IMR-90 (cell line): Measurements from ENCODE around the gene DRC7. TPM values are rescaled to one million over a fixed set of nuclear protein-coding genes. Genes with fewer than 3 reads are reported as not detected.

ENCODE experiments used
- ATAC-seq: fragments of 200-7000 bp; cut with Tn5 transposase; 2 replicates; pipeline ENCODE4 v1.9.1; 2020; ENCODE audit warnings: low read depth, mild to moderate bottlenecking, moderate library complexity
- BruUV-seq: library from RNA; stranded (reverse); fragments of 400-500 nt; replicated peaks from 2 replicates; lab custom pipeline; 2021; lab: Mats Ljungman, UMichigan
- CTCF ChIA-PET: fragments of 300-600 bp; formaldehyde crosslinking; extraction: SDS; loops from one replicate; lab custom pipeline; 2021; ENCODE audit warnings: antibody characterized with exemption; lab: Yijun Ruan, JAX
- POLR2A ChIA-PET: fragments of 300-600 bp; sonication (Branson Sonifier 250); formaldehyde crosslinking; loops from one replicate; lab custom pipeline; 2022; ENCODE audit warnings: antibody characterized with exemption; ENCODE audit not compliant: unreplicated experiment; lab: Charles Lee
- DNase-seq: peaks from one replicate; pipeline ENCODE4 v3.0.0; 2013
- H2AFZ ChIP-seq: replicated peaks from 2 replicates; pipeline ENCODE3; 2013; ENCODE audit warnings: low read length, mild to moderate bottlenecking; ENCODE audit not compliant: poor library complexity
- H2AK5ac ChIP-seq: 2 replicates; pipeline ENCODE4 v1.6.1; 2013; ENCODE audit warnings: low read depth, low read length, inconsistent platforms
- H2AK9ac ChIP-seq: replicated peaks from 2 replicates; pipeline ENCODE3; 2013; ENCODE audit warnings: mild to moderate bottlenecking, low read depth, low read length, moderate library complexity; ENCODE audit not compliant: poor library complexity
- H2BK120ac ChIP-seq: 2 replicates; pipeline ENCODE4 v1.6.1; 2013; ENCODE audit warnings: low read depth, low read length, inconsistent platforms
- H2BK15ac ChIP-seq: 3 replicates; pipeline ENCODE4 v1.6.1; 2013; ENCODE audit warnings: low read depth, low read length, inconsistent platforms
- H2BK20ac ChIP-seq: 2 replicates; pipeline ENCODE4 v1.6.1; 2013; ENCODE audit warnings: low read depth, mild to moderate bottlenecking, inconsistent platforms, low read length, moderate library complexity
- H2BK5ac ChIP-seq: 2 replicates; pipeline ENCODE4 v1.6.1; 2013; ENCODE audit warnings: mild to moderate bottlenecking, low read depth, low read length, inconsistent platforms; ENCODE audit not compliant: poor library complexity, severe bottlenecking
- H3K14ac ChIP-seq: replicated peaks from 2 replicates; pipeline ENCODE4 v1.6.1; 2013; ENCODE audit warnings: low read depth, low read length, inconsistent platforms
- H3K18ac ChIP-seq: 2 replicates; pipeline ENCODE4 v1.6.1; 2013; ENCODE audit warnings: low read depth, low read length, control low read depth
- H3K23ac ChIP-seq: 2 replicates; pipeline ENCODE4 v1.6.1; 2013; ENCODE audit warnings: low read depth, low read length, inconsistent platforms
- H3K27ac ChIP-seq: 2 replicates; pipeline ENCODE4 v1.5.1; 2013; ENCODE audit warnings: mild to moderate bottlenecking, control low read depth, low read length; ENCODE audit not compliant: insufficient read depth
- H3K27me3 ChIP-seq: 2 replicates; pipeline ENCODE4 v1.6.1; 2013; ENCODE audit warnings: low read length; ENCODE audit not compliant: control insufficient read depth, insufficient read depth
- H3K36me3 ChIP-seq: 2 replicates; pipeline ENCODE4 v1.6.1; 2013; ENCODE audit warnings: low read length, mixed read lengths; ENCODE audit not compliant: control insufficient read depth, insufficient read depth
- H3K4ac ChIP-seq: 2 replicates; pipeline ENCODE4 v1.6.1; 2013; ENCODE audit warnings: low read depth, low read length, inconsistent platforms
- H3K4me1 ChIP-seq: 2 replicates; pipeline ENCODE4 v1.6.1; 2013; ENCODE audit warnings: low read length, mixed read lengths; ENCODE audit not compliant: control insufficient read depth, insufficient read depth
- H3K4me2 ChIP-seq: 2 replicates; pipeline ENCODE4 v1.6.1; 2013; ENCODE audit warnings: low read depth, mild to moderate bottlenecking, control low read depth, low read length, moderate library complexity
- H3K4me3 ChIP-seq: 2 replicates; pipeline ENCODE4 v1.5.1; 2013; ENCODE audit warnings: low read depth, mild to moderate bottlenecking, control low read depth, low read length, moderate library complexity; ENCODE audit not compliant: insufficient read depth
- H3K56ac ChIP-seq: 2 replicates; pipeline ENCODE4 v1.6.1; 2013; ENCODE audit warnings: low read length, inconsistent platforms; ENCODE audit not compliant: insufficient read depth; ENCODE audit errors: extremely low read depth
- H3K79me1 ChIP-seq, 2 experiments: 2 replicates each; pipeline ENCODE4 v1.6.1; 2013; ENCODE audit warnings: low read length in 2 of 2, inconsistent platforms in 1 of 2, low read depth in 1 of 2
- H3K9ac ChIP-seq: 2 replicates; pipeline ENCODE4 v1.6.1; 2013; ENCODE audit warnings: low read depth, low read length, control low read depth
- H3K9me1 ChIP-seq: 2 replicates; pipeline ENCODE4 v1.6.1; 2013; ENCODE audit warnings: low read length, inconsistent platforms; ENCODE audit not compliant: insufficient read depth
- H3K9me3 ChIP-seq: 2 replicates; pipeline ENCODE4 v1.6.1; 2013; ENCODE audit warnings: low read length; ENCODE audit not compliant: control insufficient read depth, insufficient read depth
- H4K20me1 ChIP-seq: 2 replicates; pipeline ENCODE4 v1.6.1; 2013; ENCODE audit warnings: low read length, inconsistent platforms; ENCODE audit not compliant: insufficient read depth
- H4K5ac ChIP-seq: 2 replicates; pipeline ENCODE4 v1.6.1; 2013; ENCODE audit warnings: mild to moderate bottlenecking, low read depth, low read length, control low read depth
- H4K8ac ChIP-seq, 2 experiments: 2 replicates each; pipeline ENCODE4 v1.6.1; 2013; ENCODE audit warnings: low read depth in 2 of 2, low read length in 2 of 2, control low read depth in 1 of 2, inconsistent platforms in 1 of 2
- H4K91ac ChIP-seq: 2 replicates; pipeline ENCODE4 v1.6.1; 2013; ENCODE audit warnings: low read depth, low read length, inconsistent platforms; ENCODE audit not compliant: insufficient read depth
- BHLHE40 ChIP-seq: fragments of 150-350 bp; IDR thresholded peaks from 2 replicates; pipeline ENCODE4 v1.6.1; 2016; ENCODE audit warnings: mild to moderate bottlenecking, low read depth, low read length
- CHD1 ChIP-seq: IDR thresholded peaks from 2 replicates; pipeline ENCODE4 v1.6.1; 2012; ENCODE audit warnings: low read depth, low read length, improper control_type of control experiment
- CTCF ChIP-seq: conservative IDR thresholded peaks from 2 replicates; pipeline ENCODE4 v1.5.1; 2012; ENCODE audit warnings: mild to moderate bottlenecking, low read depth, low read length, improper control_type of control experiment
- ELK1 ChIP-seq: fragments of 150-350 bp; IDR thresholded peaks from 2 replicates; pipeline ENCODE4 v1.6.1; 2016; ENCODE audit warnings: low read depth, mild to moderate bottlenecking, low read length, moderate library complexity, borderline replicate concordance
- FOS ChIP-seq: fragments of 150-350 bp; IDR thresholded peaks from 2 replicates; pipeline ENCODE4 v1.6.1; 2016; ENCODE audit warnings: low read depth, low read length
- MAFK ChIP-seq: IDR thresholded peaks from 2 replicates; pipeline ENCODE4 v1.6.1; 2012; ENCODE audit warnings: low read depth, low read length, improper control_type of control experiment
- MAZ ChIP-seq: IDR thresholded peaks from 2 replicates; pipeline ENCODE4 v1.6.1; 2012; ENCODE audit warnings: low read depth, mild to moderate bottlenecking, low read length, improper control_type of control experiment, moderate library complexity, borderline replicate concordance
- MXI1 ChIP-seq: IDR thresholded peaks from 2 replicates; pipeline ENCODE4 v1.6.1; 2012; ENCODE audit warnings: low read depth, mild to moderate bottlenecking, low read length, moderate library complexity, borderline replicate concordance
- NFE2L2 ChIP-seq: fragments of 150-350 bp; IDR thresholded peaks from 2 replicates; pipeline ENCODE4 v1.6.1; 2016; ENCODE audit warnings: low read depth, mild to moderate bottlenecking, low read length
- POLR2A ChIP-seq: IDR thresholded peaks from 2 replicates; pipeline ENCODE4 v1.6.1; 2012; ENCODE audit warnings: mild to moderate bottlenecking, low read depth, low read length
- RAD21 ChIP-seq: IDR thresholded peaks from 2 replicates; pipeline ENCODE4 v1.6.1; 2012; ENCODE audit warnings: low read length, improper control_type of control experiment
- RFX5 ChIP-seq: IDR thresholded peaks from 2 replicates; pipeline ENCODE4 v1.8.0; 2012; ENCODE audit warnings: low read depth, mild to moderate bottlenecking, low read length, moderate library complexity
- SMC3 ChIP-seq: fragments of 150-350 bp; IDR thresholded peaks from 2 replicates; pipeline ENCODE4 v1.6.1; 2016; ENCODE audit warnings: low read depth, mild to moderate bottlenecking, antibody characterized with exemption, low read length, moderate library complexity
- USF2 ChIP-seq: fragments of 150-350 bp; IDR thresholded peaks from 2 replicates; pipeline ENCODE4 v1.6.1; 2017; ENCODE audit warnings: mild to moderate bottlenecking, antibody characterized with exemption, low read length, low read depth
- WGBS, 2 experiments: methylation state at CpG; one replicate each; pipeline versions ENCODE4 v1.1.5 to v1.1.7; 2013; ENCODE audit warnings: missing lambda C conversion rate in 2 of 2; ENCODE audit not compliant: insufficient read length in 1 of 2; ENCODE audit errors: extremely low coverage in 2 of 2; 5-methylcytosine and 5-hydroxymethylcytosine counted together
- dilution Hi-C: fragments of 300-500 bp; cut with HindIII; formaldehyde crosslinking; loops from one replicate; pipeline ENCODE4 v1.14.3; 2018; ENCODE audit warnings: low sequenced_read_pairs; ENCODE audit not compliant: unreplicated experiment
- in situ Hi-C: fragments of 300-500 bp; cut with MboI; formaldehyde crosslinking; loops from 3 replicates; pipeline ENCODE4 v1.14.3; 2019; ENCODE audit warnings: low sequenced_read_pairs, inconsistent platforms, mixed read lengths
- intact Hi-C: fragments of 100-400 bp; cut with micrococcal nuclease; formaldehyde crosslinking; loops from 2 replicates; pipeline ENCODE4 v1.10.0; 2022
- polyA plus RNA-seq, 3 experiments: library from polyadenylated mRNA; depleted of rRNA; stranded (reverse); fragments of >200 nt; gene quantifications; 2 replicates each; pipeline ENCODE4 v1.2.3, GENCODE V29; 2012; ENCODE audit warnings: low replicate concordance in 1 of 3
- total RNA-seq: library from RNA; depleted of rRNA; stranded (reverse); fragments of >200 nt; gene quantifications from 2 replicates; pipeline ENCODE4 v1.2.3, GENCODE V29; 2012

DRC7 gene
- total and polyA plus RNA-seq, 2 of the 4 experiments (the other 2 are of a cell fraction) = not detected

- no peak overlapping the region for H2AFZ ChIP-seq
- H3K9ac ChIP-seq = no peak overlapping the region
- H3K27me3 ChIP-seq = no peaks in the 10 kb centered on the region
- H3K9me3 ChIP-seq = no peaks in the 10 kb centered on the region
- no peak overlapping the region for H2BK20ac ChIP-seq
- no peak overlapping the region for H2BK5ac ChIP-seq
- WGBS, 2 experiments = 96% methylated on average over 5 of the region's 32 CpGs; no CpG with 5 or more reads in 1 of the 2 experiments
- H3K14ac ChIP-seq = no peak overlapping the region
- no peak overlapping the region for H3K18ac ChIP-seq
- H3K79me1 ChIP-seq = no peaks in the 10 kb centered on the region
- no TSS peak for BruUV-seq
- no peak overlapping the region for H2AK9ac ChIP-seq
- dilution Hi-C loops = no loop called here
- DNase-seq (no peak), ATAC-seq (no peak)
- no peak overlapping the region for H4K5ac ChIP-seq
- ChIA-PET CTCF (no interaction called here), POLR2A (no interaction called here)
- no peak overlapping the region for H4K91ac ChIP-seq
- H3K36me3 ChIP-seq = peaks cover 37% of the 10 kb centered on the region
- no peak overlapping the region for H2BK15ac ChIP-seq
- no peaks in the 10 kb centered on the region; the same call in 1 of the 2 replicates for H4K20me1 ChIP-seq
- H4K8ac ChIP-seq = no peak overlapping the region
- H3K23ac ChIP-seq = no peak overlapping the region
- H3K4ac ChIP-seq = no peak overlapping the region
- H3K4me1 ChIP-seq = 0 out of 2 replicates have a peak, but pooled peaks cover 2% of the 10 kb centered on the region
- in situ Hi-C loops = loop anchor here (10.0 kb wide), 2 partner anchors 111 to 251 kb away; partner anchors contain the start of genes USB1 and ZNF319
- no peak overlapping the region for H2BK120ac ChIP-seq
- H3K27ac ChIP-seq = no peak overlapping the region
- intact Hi-C loops = no loop called here
- H3K56ac ChIP-seq = no peak overlapping the region
- H3K4me2 ChIP-seq = no peak overlapping the region
- H3K9me1 ChIP-seq = no peaks in the 10 kb centered on the region
- H2AK5ac ChIP-seq = no peak overlapping the region
- H3K4me3 ChIP-seq = no peak overlapping the region
- TF ChIP-seq MAFK (no peak), POLR2A (no peak), FOS (no peak), USF2 (no peak), SMC3 (no peak), NFE2L2 (no peak), CTCF (no peak), CHD1 (no peak), BHLHE40 (no peak), RFX5 (no peak), ELK1 (no peak), RAD21 (no peak), MAZ (no peak), MXI1 (no peak)
Measured at GRCh38 chr16:57753448-57754353, 59.1 kb downstream of the DRC7 start.
